Naive thymus-derived CD4-positive, alpha-beta T cell (primary cell): Measurements from ENCODE around the gene PML. TPM values are rescaled to one million over a fixed set of nuclear protein-coding genes. Genes with fewer than 3 reads are reported as not detected.
"Not testable (repeated sequence)": the region's sequence is repeated elsewhere in the genome, so short reads cannot be mapped to it uniquely, and the experiment has no call there.

ENCODE experiments used
- ATAC-seq: fragments of 150-1000 bp; cut with Tn5 transposase; 2 replicates; pipeline ENCODE4 v1.10.0; 2021; ENCODE audit warnings: mild to moderate bottlenecking, moderate library complexity
- CTCF ChIA-PET: fragments of 350-600 bp; sonication (Branson Sonifier 250); formaldehyde crosslinking; loops from one replicate; lab custom pipeline; 2021; ENCODE audit warnings: antibody characterized with exemption; lab: Charles Lee
- POLR2A ChIA-PET: fragments of 350-600 bp; sonication (Branson Sonifier 250); formaldehyde crosslinking; loops from one replicate; lab custom pipeline; 2021; ENCODE audit warnings: antibody characterized with exemption, inconsistent platforms; lab: Charles Lee
- DNase-seq, 9 donors: peaks; one replicate each; pipeline versions ENCODE4 v3.0.0 to v3.0.0-alpha.2; 2020 to 2022; ENCODE audit warnings: mixed read lengths in 1 of 9
- H3K27ac ChIP-seq: one replicate; pipeline ENCODE4 v1.7.0; 2013; ENCODE audit warnings: mild to moderate bottlenecking, low read depth, low read length, moderate library complexity
- H3K27me3 ChIP-seq, 2 donors: one replicate each; pipeline ENCODE4 v1.7.0; 2013; ENCODE audit warnings: low read length in 2 of 2, mild to moderate bottlenecking in 2 of 2, moderate library complexity in 2 of 2; ENCODE audit not compliant: control insufficient read depth in 2 of 2, insufficient read depth in 2 of 2
- H3K36me3 ChIP-seq, 3 experiments: 1 replicate in 2 of 3; 2 replicates in 1 of 3; pipeline ENCODE4 v1.7.0; 2013; ENCODE audit warnings: low read length in 3 of 3, mild to moderate bottlenecking in 3 of 3, moderate library complexity in 1 of 3; ENCODE audit not compliant: insufficient read depth in 3 of 3, control insufficient read depth in 2 of 3
- H3K4me1 ChIP-seq, 2 donors: one replicate each; pipeline ENCODE4 v1.7.0; 2013; ENCODE audit warnings: low read length in 2 of 2, mild to moderate bottlenecking in 2 of 2, moderate library complexity in 1 of 2; ENCODE audit not compliant: control insufficient read depth in 2 of 2, insufficient read depth in 2 of 2
- H3K4me3 ChIP-seq: 2 replicates; pipeline ENCODE4 v1.7.0; 2013; ENCODE audit warnings: mild to moderate bottlenecking, low read length
- H3K9me3 ChIP-seq, 3 experiments: 1 replicate in 2 of 3; 2 replicates in 1 of 3; pipeline ENCODE4 v1.7.0; 2013; ENCODE audit warnings: low read length in 3 of 3; ENCODE audit not compliant: control insufficient read depth in 2 of 3
- H3K27ac Mint-ChIP-seq, 9 donors: one replicate each; pipeline ENCODE4 v1.8.0; 2020 to 2022; ENCODE audit warnings: mixed read lengths in 9 of 9, mild to moderate bottlenecking in 8 of 9, moderate library complexity in 5 of 9, inconsistent platforms in 2 of 9
- H3K27me3 Mint-ChIP-seq, 5 donors: one replicate each; pipeline ENCODE4 v1.8.0; 2021 to 2022; ENCODE audit warnings: mixed read lengths in 5 of 5, mild to moderate bottlenecking in 1 of 5
- H3K36me3 Mint-ChIP-seq, 5 donors: one replicate each; pipeline ENCODE4 v1.8.0; 2020 to 2022; ENCODE audit warnings: mixed read lengths in 5 of 5, mild to moderate bottlenecking in 3 of 5, inconsistent platforms in 1 of 5
- H3K4me1 Mint-ChIP-seq, 7 donors: one replicate each; pipeline ENCODE4 v1.8.0; 2020 to 2022; ENCODE audit warnings: mixed read lengths in 7 of 7, mild to moderate bottlenecking in 3 of 7, inconsistent platforms in 1 of 7
- H3K4me3 Mint-ChIP-seq, 10 donors: one replicate each; pipeline ENCODE4 v1.8.0; 2020 to 2022; ENCODE audit warnings: mild to moderate bottlenecking in 10 of 10, mixed read lengths in 10 of 10, moderate library complexity in 6 of 10, inconsistent platforms in 2 of 10
- H3K9me3 Mint-ChIP-seq, 11 donors: one replicate each; pipeline ENCODE4 v1.8.0; 2020 to 2022; ENCODE audit warnings: mixed read lengths in 11 of 11, mild to moderate bottlenecking in 4 of 11, inconsistent platforms in 1 of 11, moderate library complexity in 1 of 11
- intact Hi-C, 2 donors: fragments of 100-400 bp; cut with micrococcal nuclease; formaldehyde crosslinking; loops; one replicate each; pipeline ENCODE4 v1.15.1; 2023
- polyA plus RNA-seq, 2 donors: library from polyadenylated mRNA; unstranded; fragments of 300-500 nt; fragmentation: Illumina TruSeq; gene quantifications; one replicate each; pipeline ENCODE4 v1.2.3, GENCODE V29; 2021
- total RNA-seq, 6 experiments: library from RNA in 5 of 6; stranded (reverse) in 5 of 6; gene quantifications; 1 replicate in 5 of 6; 2 replicates in 1 of 6; pipeline ENCODE4 v1.2.3 and lab custom pipeline; 2021 to 2026

The PML gene
- total and polyA plus RNA-seq, 7 experiments from 2014 or later: 18.1 to 113 (median 51.7) TPM

DNA sequence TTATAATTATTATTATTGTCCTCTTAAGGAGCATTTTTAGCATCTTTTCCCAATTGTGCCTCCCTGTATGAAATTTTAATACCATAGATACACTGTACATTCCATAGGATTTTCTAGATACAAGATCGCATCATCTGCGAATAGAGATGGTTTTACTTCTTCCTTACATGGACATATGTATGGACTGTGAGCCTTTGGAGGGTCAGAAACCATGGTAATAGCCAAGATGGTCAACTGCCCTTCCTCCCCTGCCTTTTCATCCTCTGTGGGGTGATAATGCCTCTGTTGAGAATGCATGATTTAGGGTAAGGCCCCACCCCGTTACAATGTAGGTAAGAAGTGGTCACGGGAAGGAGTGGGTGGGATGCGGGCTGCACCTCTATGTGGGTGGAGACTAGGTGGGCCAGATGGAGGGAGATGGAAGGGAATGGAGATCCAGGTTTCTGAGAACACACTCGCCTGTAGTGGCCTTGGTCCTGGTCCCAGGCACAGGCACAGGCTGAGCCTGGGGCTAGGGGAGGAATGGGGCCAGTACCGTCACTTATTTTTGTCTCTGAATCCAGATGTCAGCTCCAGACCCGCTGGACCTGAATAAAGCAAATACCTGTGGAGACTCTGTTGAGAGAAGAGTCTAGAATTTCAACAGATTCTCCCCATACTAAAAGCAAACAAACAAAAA lies 56.2 kb downstream of the PML start:
- peaks cover 15 to 30% (median 19%) of the 10 kb centered on the region in 7 donors for H3K4me1 Mint-ChIP-seq

DNA sequence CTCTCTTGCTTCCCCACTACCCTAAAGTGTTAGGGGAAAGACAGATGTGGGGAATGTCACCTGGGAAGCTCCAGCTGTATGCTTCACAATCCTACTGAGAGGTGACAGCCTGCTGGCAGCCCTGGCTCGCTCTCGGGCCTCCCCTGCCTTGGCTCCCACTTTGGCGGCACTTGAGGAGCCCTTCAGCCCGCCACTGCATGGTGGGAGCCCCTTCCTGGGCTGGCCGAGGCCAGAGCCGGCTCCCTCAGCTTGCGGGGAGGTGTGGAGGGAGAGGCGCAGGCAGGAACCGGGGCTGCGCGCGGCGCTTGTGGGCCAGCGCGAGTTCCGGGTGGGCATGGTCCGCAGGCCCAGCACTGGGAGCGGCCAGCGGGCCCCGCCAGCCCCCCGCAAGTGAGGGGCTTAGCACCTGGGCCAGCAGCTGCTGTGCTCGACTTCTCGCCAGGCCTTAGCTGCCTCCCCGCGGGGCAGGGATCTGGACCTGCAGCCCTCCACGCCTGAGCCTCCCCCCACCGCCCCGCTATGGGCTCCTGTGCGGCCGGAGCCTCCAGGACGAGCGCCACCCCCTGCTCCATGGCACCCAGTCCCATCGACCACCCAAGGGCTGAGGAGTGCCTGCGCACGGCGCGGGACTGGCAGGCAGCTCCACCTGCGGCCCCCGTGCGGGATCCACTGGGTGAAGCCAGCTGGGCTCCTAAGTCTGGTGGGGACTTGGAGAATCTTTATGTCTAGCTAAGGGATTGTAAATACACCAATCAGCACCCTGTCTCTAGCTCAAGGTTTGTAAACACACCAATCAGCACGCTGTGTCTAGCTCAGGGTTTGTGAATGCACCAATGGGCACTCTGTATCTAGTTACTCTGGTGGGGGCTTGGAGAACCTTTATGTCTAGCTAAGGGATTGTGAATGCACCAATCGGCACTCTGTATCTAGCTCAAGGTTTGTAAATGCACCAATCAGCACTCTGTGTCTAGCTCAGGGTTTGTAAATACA lies 58.0 kb downstream of the PML start:
- DNase-seq, H3K36me3 ChIP-seq, H3K9me3 Mint-ChIP-seq, H3K27ac ChIP-seq, H3K27me3 Mint-ChIP-seq, ATAC-seq, H3K36me3 Mint-ChIP-seq, POLR2A ChIA-PET, H3K27ac Mint-ChIP-seq, H3K4me3 Mint-ChIP-seq, H3K4me3 ChIP-seq, H3K27me3 ChIP-seq, H3K9me3 ChIP-seq: not testable (repeated sequence)
- intact Hi-C loops: loop anchor here in 1 of 2 donors (10.0 kb wide), 1 partner anchor 272 kb away; no protein-coding TSS in a partner anchor
- peaks cover 15 to 26% (median 18%) of the 10 kb centered on the region in 7 donors for H3K4me1 Mint-ChIP-seq
- CTCF ChIA-PET: interaction anchor here (1.3 to 2.1 kb wide), 2 partner anchors 78 to 80 kb away, joined by 6 read pairs; no protein-coding TSS in a partner anchor
- peaks cover 8 to 14% of the 10 kb centered on the region in 2 donors for H3K4me1 ChIP-seq

More for the DNA sequence above, 56.2 kb downstream of the PML start:
- DNase-seq (no peak), ATAC-seq (no peak)
- H3K27me3 ChIP-seq: no peaks in the 10 kb centered on the region
- no peak overlapping the region for H3K4me3 Mint-ChIP-seq
- no peak overlapping the region for H3K27ac ChIP-seq
- H3K4me1 ChIP-seq: peaks cover 8 to 14% of the 10 kb centered on the region in 2 donors
- H3K9me3 Mint-ChIP-seq: no peaks in the 10 kb centered on the region
- peak overlapping the region in 2 of 9 donors; percentile 54 to 62 for H3K27ac Mint-ChIP-seq
- peaks cover 0 to 3% (median 0%) of the 10 kb centered on the region in 3 experiments for H3K36me3 ChIP-seq
- peaks cover 0 to under 1% (median 0%) of the 10 kb centered on the region in 5 donors for H3K36me3 Mint-ChIP-seq
- H3K4me3 ChIP-seq: no peak overlapping the region
- H3K27me3 Mint-ChIP-seq: no peaks in the 10 kb centered on the region
- intact Hi-C loops: loop anchor here in 1 of 2 donors (10.0 kb wide), 1 partner anchor 274 kb away; no protein-coding TSS in a partner anchor
- POLR2A ChIA-PET: no interaction called here
- no peaks in the 10 kb centered on the region for H3K9me3 ChIP-seq
- CTCF ChIA-PET: interaction anchor here (2.6 to 5.1 kb wide), 2 partner anchors 11 to 78 kb away, joined by 14 to 39 read pairs; no protein-coding TSS in a partner anchor

DNA sequence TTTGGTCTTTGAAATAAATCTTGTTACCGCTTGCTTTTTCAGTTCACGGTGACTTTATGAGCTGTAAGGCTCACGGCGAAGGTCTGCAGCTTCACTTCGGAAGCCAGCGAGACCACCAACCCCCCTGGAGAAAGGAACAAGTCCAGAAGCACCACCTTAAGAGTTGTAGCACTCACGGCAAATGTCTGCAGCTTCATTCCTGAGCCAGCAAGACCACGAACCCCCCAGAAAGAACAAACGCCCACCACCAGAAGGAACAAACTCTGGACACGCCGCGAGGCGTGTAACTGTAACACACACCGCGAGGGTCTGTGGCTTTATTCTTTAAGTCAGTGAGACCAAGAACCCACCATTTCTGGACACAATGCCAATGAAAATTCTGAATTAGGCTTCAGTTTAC lies 59.0 kb downstream of the PML start:
- Histone ChIP-seq H3K9me3 (no peaks in the 10 kb centered on the region), H3K27me3 (no peaks in the 10 kb centered on the region), H3K4me1 (peaks cover 0 to 6% of the 10 kb centered on the region in 2 donors), H3K36me3 (no peaks in the 10 kb centered on the region), H3K4me3 (no peak overlapping the region), H3K27ac (no peak overlapping the region)
- Mint-ChIP-seq H3K4me3 (no peak overlapping the region), H3K9me3 (no peaks in the 10 kb centered on the region), H3K36me3 (peaks cover 7 to 14% (median 8%) of the 10 kb centered on the region in 5 donors), H3K27me3 (no peaks in the 10 kb centered on the region), H3K4me1 (peaks cover 7 to 16% (median 10%) of the 10 kb centered on the region in 7 donors), H3K27ac (no peak overlapping the region)
- ATAC-seq: no peak
- DNase-seq: no peak
- ChIA-PET POLR2A (no interaction called here), CTCF (interaction anchor here (0.9 to 2.1 kb wide), 4 partner anchors 8 to 269 kb away, joined by 3 to 6 read pairs (median 4); no protein-coding TSS in a partner anchor)
- intact Hi-C loops: loop anchor here in 1 of 2 donors (10.0 kb wide), 1 partner anchor 271 kb away; no protein-coding TSS in a partner anchor

DNA sequence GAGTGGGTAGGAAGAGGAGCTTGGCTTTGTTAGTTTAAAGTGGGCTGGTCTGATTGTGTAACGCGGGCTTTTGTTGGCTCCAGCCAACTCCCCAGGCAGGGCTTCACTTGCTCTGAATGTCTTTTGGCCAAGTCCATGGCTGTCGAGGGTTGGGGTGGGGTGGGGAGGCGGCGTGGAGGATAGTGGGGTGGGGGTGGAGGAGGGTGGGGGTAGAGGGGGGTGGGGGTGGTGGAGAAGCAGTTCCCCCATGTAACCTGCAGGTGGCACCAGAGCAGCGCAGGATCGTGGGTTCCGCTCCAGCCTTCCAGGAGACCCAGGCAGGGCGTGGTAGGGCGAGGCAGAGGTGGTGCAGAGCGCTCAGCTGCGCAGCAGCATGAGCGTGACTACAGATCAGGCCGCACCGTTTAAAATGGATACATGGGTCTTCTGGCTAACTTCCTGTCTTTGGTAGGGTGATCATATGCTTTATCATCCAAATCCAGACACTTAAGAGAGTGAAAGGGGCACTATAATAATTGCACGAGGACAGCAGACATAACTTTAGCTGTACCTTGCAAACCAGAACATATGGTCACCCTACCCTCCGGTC lies 59.5 kb downstream of the PML start:
- Mint-ChIP-seq H3K9me3 (no peaks in the 10 kb centered on the region), H3K27ac (peak overlapping the region in 1 of 9 donors; percentile 37), H3K27me3 (no peaks in the 10 kb centered on the region), H3K4me3 (peak overlapping the region in 9 of 10 donors; percentile 4 to 61 (median 46)), H3K4me1 (peaks cover 7 to 18% (median 12%) of the 10 kb centered on the region in 7 donors), H3K36me3 (peaks cover 7 to 15% (median 9%) of the 10 kb centered on the region in 5 donors)
- Histone ChIP-seq H3K27ac (no peak overlapping the region), H3K4me1 (peaks cover 0 to 1% of the 10 kb centered on the region in 2 donors), H3K36me3 (no peaks in the 10 kb centered on the region), H3K4me3 (no peak overlapping the region), H3K27me3 (no peaks in the 10 kb centered on the region), H3K9me3 (no peaks in the 10 kb centered on the region)
- CTCF ChIA-PET: interaction anchor here (0.6 to 1.3 kb wide), 5 partner anchors 9 to 268 kb away, joined by 3 to 6 read pairs (median 3); no protein-coding TSS in a partner anchor
- intact Hi-C loops: loop anchor here (2.0 to 10.0 kb wide), 2 partner anchors 269 to 271 kb away; no protein-coding TSS in a partner anchor
- ATAC-seq (peak; percentile 99), DNase-seq (peak; percentile 38 to 73 (median 71))
- POLR2A ChIA-PET: no interaction called here

DNA sequence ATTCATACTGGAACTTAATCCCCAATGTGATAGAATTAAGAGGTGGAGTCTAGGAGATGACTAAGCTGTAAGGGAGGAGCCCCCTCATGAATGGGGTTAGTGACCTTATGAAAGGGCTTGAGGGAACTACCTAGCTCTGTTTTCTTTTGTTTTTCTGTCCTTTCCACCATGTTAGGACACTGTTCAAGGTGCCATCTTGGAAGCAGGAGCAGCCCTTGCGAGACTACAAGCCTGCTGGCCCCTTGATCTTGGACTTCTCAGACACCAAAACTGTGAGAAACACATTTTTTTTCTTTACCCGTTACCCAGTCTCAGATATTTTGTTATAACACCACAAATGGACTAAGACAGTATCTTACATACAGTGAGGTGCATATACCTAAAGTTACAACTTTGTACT lies 61.3 kb downstream of the PML start:
- ATAC-seq: no peak
- Mint-ChIP-seq H3K27ac (no peak overlapping the region), H3K9me3 (no peaks in the 10 kb centered on the region), H3K27me3 (no peaks in the 10 kb centered on the region), H3K4me3 (no peak overlapping the region), H3K36me3 (peaks cover 7 to 23% (median 9%) of the 10 kb centered on the region in 5 donors), H3K4me1 (peaks cover 16 to 33% (median 28%) of the 10 kb centered on the region in 7 donors)
- Histone ChIP-seq H3K27ac (no peak overlapping the region), H3K9me3 (no peaks in the 10 kb centered on the region), H3K27me3 (no peaks in the 10 kb centered on the region), H3K4me3 (no peak overlapping the region), H3K36me3 (no peaks in the 10 kb centered on the region), H3K4me1 (peaks cover 0 to 7% of the 10 kb centered on the region in 2 donors)
- no peak for DNase-seq
- intact Hi-C loops: loop anchor here (2.0 to 10.0 kb wide), 2 partner anchors 267 to 269 kb away; no protein-coding TSS in a partner anchor
- POLR2A ChIA-PET: no interaction called here
- CTCF ChIA-PET: no interaction called here

DNA sequence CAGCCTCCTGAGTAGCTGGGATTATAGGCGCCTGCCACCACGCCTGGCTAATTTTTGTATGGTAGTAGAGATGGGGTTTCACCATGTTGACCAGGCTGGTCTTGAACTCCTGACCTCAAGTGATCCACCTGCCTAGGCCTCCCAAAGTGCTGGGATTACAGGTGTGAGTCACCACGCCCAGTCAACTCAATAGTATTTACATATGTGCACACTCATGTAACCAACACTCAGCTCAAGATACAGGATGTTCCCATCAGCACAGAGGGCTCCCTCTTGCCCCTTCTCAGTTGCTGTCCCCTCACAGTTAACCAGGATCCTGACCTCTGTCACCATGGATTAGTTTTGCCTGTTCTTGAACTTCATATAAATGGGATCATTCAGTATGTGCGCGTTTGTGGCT lies 61.8 kb downstream of the PML start:
- POLR2A ChIA-PET, H3K9me3 Mint-ChIP-seq, H3K36me3 ChIP-seq, H3K9me3 ChIP-seq, H3K27ac ChIP-seq, H3K27ac Mint-ChIP-seq, H3K27me3 Mint-ChIP-seq, H3K4me3 ChIP-seq, H3K4me1 ChIP-seq, H3K27me3 ChIP-seq, ATAC-seq, CTCF ChIA-PET, H3K4me3 Mint-ChIP-seq, DNase-seq: not testable (repeated sequence)
- H3K4me1 Mint-ChIP-seq: peaks cover 16 to 38% (median 28%) of the 10 kb centered on the region in 7 donors
- intact Hi-C loops: loop anchor here in 1 of 2 donors (10.0 kb wide), 1 partner anchor 268 kb away; no protein-coding TSS in a partner anchor
- H3K36me3 Mint-ChIP-seq: peaks cover 7 to 26% (median 9%) of the 10 kb centered on the region in 5 donors
